Measurements from ENCODE around the gene SPACDR. TPM values are rescaled to one million over a fixed set of nuclear protein-coding genes. Genes with fewer than 3 reads are reported as not detected.

The SPACDR gene
- total RNA-seq, 2 donors from 2014 or later = not detected

DNA sequence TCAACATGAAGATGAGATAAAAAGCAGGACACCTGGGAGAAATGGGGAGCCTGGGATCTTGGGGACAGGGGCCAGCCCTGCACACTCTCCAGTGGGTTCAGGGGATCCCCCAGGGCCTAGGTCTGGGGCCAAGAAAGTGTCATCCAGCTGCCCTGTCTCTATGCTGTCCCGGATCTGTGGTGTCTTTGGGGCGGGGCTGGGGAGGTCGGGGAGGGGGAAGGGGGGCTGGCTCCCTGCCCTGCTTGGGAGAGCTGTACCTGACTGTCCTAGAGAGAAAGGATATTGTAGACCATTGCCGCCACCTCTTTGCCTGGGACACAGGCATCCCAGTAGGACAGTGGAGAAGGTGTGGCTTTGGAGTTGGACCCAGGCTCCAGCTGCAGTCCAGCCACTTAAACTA, 7.0 kb upstream of the SPACDR start:
- Histone ChIP-seq H3K9me3 (no peaks in the 10 kb centered on the region), H3K36me3 (peaks cover 22% of the 10 kb centered on the region), H3K4me1 (peaks cover 0 to 71% of the 10 kb centered on the region in 2 donors), H3K27me3 (no peaks in the 10 kb centered on the region), H3K4me3 (no peak overlapping the region), H3K27ac (no peak overlapping the region)
- TF ChIP-seq, protein P1, sequence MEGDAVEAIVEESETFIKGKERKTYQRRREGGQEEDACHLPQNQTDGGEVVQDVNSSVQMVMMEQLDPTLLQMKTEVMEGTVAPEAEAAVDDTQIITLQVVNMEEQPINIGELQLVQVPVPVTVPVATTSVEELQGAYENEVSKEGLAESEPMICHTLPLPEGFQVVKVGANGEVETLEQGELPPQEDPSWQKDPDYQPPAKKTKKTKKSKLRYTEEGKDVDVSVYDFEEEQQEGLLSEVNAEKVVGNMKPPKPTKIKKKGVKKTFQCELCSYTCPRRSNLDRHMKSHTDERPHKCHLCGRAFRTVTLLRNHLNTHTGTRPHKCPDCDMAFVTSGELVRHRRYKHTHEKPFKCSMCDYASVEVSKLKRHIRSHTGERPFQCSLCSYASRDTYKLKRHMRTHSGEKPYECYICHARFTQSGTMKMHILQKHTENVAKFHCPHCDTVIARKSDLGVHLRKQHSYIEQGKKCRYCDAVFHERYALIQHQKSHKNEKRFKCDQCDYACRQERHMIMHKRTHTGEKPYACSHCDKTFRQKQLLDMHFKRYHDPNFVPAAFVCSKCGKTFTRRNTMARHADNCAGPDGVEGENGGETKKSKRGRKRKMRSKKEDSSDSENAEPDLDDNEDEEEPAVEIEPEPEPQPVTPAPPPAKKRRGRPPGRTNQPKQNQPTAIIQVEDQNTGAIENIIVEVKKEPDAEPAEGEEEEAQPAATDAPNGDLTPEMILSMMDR (IDR thresholded peaks at IDR 0.05) = no peak
- DNase-seq (ENCODE audit: low spot score) = no peak

DNA sequence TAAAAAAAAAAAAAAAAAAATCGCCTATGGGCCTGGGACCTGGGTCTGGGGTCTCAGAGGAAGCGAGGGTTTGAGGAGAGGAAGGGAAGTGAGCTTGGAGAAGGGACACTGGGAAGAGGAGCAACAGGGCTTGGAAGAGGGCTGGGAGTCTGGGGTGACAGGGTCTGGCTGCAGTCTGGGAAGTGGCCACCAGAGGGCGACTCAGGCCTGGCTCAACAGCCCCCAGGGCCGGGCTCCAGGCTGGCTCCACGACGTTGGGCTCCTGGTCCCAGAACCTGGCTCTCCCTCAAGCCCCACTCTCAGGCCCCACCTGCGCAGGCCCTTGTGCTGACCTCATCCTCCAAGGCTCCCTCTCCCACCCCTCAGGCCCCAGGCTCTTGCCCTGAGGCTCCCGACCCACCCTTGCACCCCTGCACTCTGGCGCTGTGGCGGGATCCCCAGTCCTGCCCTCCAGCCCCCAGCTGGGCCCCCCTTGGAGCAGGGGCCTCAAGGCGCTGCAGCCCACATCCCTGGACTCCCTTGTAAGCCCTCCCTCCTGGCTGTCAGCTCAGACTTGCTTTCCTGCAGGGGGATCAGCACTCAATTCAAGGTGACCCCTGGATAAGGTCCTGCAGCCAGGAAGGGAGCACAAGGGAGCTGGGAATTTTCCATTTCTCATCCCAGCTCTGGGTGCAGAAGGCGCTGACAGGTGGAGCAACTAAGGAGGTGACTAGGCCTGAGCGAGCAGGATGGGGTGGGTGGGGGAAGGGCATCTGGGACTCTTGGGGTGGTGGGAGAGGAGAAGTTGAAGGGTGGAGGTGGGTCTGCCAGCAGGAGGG, 5.4 kb upstream of the SPACDR start:
- Histone ChIP-seq H3K4me1 (peaks cover 0 to 64% of the 10 kb centered on the region in 2 donors), H3K27ac (peak overlapping the region; percentile 46 to 54), H3K27me3 (no peaks in the 10 kb centered on the region), H3K4me3 (no peak overlapping the region), H3K9me3 (no peaks in the 10 kb centered on the region), H3K36me3 (peaks cover 22% of the 10 kb centered on the region)
- peak; percentile 88 for DNase-seq (ENCODE audit: low spot score)
- TF ChIP-seq, protein P1 (IDR thresholded peaks at IDR 0.05) = peak; percentile 87 to 94

- Histone ChIP-seq H3K27ac (peak overlapping the region; percentile 24 to 75), H3K27me3 (no peaks in the 10 kb centered on the region), H3K36me3 (peaks cover 11% of the 10 kb centered on the region), H3K9me3 (no peaks in the 10 kb centered on the region), H3K4me3 (no peak overlapping the region), H3K4me1 (peaks cover 0 to 48% of the 10 kb centered on the region in 2 donors)
- DNase-seq (ENCODE audit: low spot score) = no peak
- TF ChIP-seq, protein P1 (IDR thresholded peaks at IDR 0.05) = no peak
These were observed 3.7 kb upstream of the SPACDR start for GRCh38 chr7:100467638-100468373.

- H3K9me3 ChIP-seq = no peaks in the 10 kb centered on the region
- no peak for DNase-seq (ENCODE audit: low spot score)
These were observed 2.9 kb upstream of the SPACDR start for GRCh38 chr7:100466653-100467605.

More at GRCh38 chr7:100466653-100467605, 2.9 kb upstream of the SPACDR start:
- TF ChIP-seq, protein P1 (IDR thresholded peaks at IDR 0.05) = no peak
- Histone ChIP-seq H3K4me3 (no peak overlapping the region), H3K36me3 (peaks cover 11% of the 10 kb centered on the region), H3K27me3 (no peaks in the 10 kb centered on the region), H3K4me1 (peaks cover 0 to 40% of the 10 kb centered on the region in 2 donors), H3K27ac (peak overlapping the region; percentile 75 to 77)
